Vagina (tissue), 2 donors: ENCODE results near the gene LRRC26. TPM values are rescaled to one million over a fixed set of nuclear protein-coding genes. Genes with fewer than 3 reads are reported as not detected.

Experiments used
- microRNA-seq: library from miRNA; unstranded; fragments of <30 nt; microRNA quantifications from one replicate; pipeline ENCODE4, GENCODE V29; 2017; ENCODE audit warnings: borderline number of aligned reads, borderline replicate concordance
- small RNA-seq: library from RNA; depleted of rRNA; stranded (forward); fragments of <200 nt; gene quantifications from one replicate; pipeline ENCODE3, GENCODE V24; 2016
- total RNA-seq: library from RNA; depleted of rRNA; stranded (reverse); fragments of >200 nt; gene quantifications from one replicate; pipeline ENCODE4 v1.2.3, GENCODE V29; 2016

The LRRC26 gene
- total RNA-seq, 1 donor from 2014 or later: not detected

Small RNA genes within 50 kb of the gene (microRNA-seq; reads per million reads assigned to microRNA genes)
- gene MIR3621: not detected

Small RNA genes within 50 kb of the gene (small RNA-seq; reads per million reads assigned to genes)
- gene MIR3621: not detected

Other genes starting within 250 kb of the LRRC26 start
- 125 TPM for gene FBXW5, start 225.3 kb downstream of the LRRC26 start, total RNA-seq
- not detected for gene C8G, start 224.8 kb downstream of the LRRC26 start, total RNA-seq
- gene LCN12, start 217.8 kb downstream of the LRRC26 start, total RNA-seq: not detected
- 301 TPM for gene PTGDS, start 192.5 kb downstream of the LRRC26 start, total RNA-seq
- 2.0 TPM for gene LCNL1, start 187.1 kb downstream of the LRRC26 start, total RNA-seq
- 62.9 TPM for gene PAXX, start 177.6 kb downstream of the LRRC26 start, total RNA-seq
- 23.6 TPM for gene CLIC3, start 173.5 kb downstream of the LRRC26 start, total RNA-seq
- 44.0 TPM for gene ABCA2, start 141.8 kb downstream of the LRRC26 start, total RNA-seq
- not detected for gene FUT7, start 138.0 kb downstream of the LRRC26 start, total RNA-seq
- gene NPDC1, start 123.9 kb downstream of the LRRC26 start, total RNA-seq: 67.5 TPM
- gene ENTPD2, start 116.0 kb downstream of the LRRC26 start, total RNA-seq: 4.9 TPM
- 2.7 TPM for gene SAPCD2, start 99.5 kb downstream of the LRRC26 start, total RNA-seq
- gene UAP1L1, start 92.5 kb downstream of the LRRC26 start, total RNA-seq: 13.3 TPM
- 34.1 TPM for gene MAN1B1, start 83.1 kb downstream of the LRRC26 start, total RNA-seq
- gene DPP7, start 55.3 kb downstream of the LRRC26 start, total RNA-seq: 152 TPM
- gene GRIN1, start 30.9 kb downstream of the LRRC26 start, total RNA-seq: 0.74 TPM
- not detected for gene TMEM210, start 2.0 kb upstream of the LRRC26 start, total RNA-seq
- 30.0 TPM for gene ANAPC2, start 18.5 kb upstream of the LRRC26 start, total RNA-seq
- 49.8 TPM for gene SSNA1, start 18.6 kb upstream of the LRRC26 start, total RNA-seq
- 6.9 TPM for gene TPRN, start 30.7 kb upstream of the LRRC26 start, total RNA-seq
- 24.6 TPM for gene TMEM203, start 35.6 kb upstream of the LRRC26 start, total RNA-seq
- gene NDOR1, start 35.6 kb upstream of the LRRC26 start, total RNA-seq: 12.0 TPM
- gene RNF208, start 52.2 kb upstream of the LRRC26 start, total RNA-seq: 0.98 TPM
- gene CYSRT1, start 55.1 kb upstream of the LRRC26 start, total RNA-seq: 24.3 TPM
- gene RNF224, start 57.5 kb upstream of the LRRC26 start, total RNA-seq: 0.74 TPM
- not detected for gene SLC34A3, start 60.9 kb upstream of the LRRC26 start, total RNA-seq
- gene TUBB4B, start 71.2 kb upstream of the LRRC26 start, total RNA-seq: 312 TPM
- gene STPG3, start 81.2 kb upstream of the LRRC26 start, total RNA-seq: not detected
- 44.0 TPM for gene NELFB, start 85.3 kb upstream of the LRRC26 start, total RNA-seq
- 13.0 TPM for gene TOR4A, start 107.7 kb upstream of the LRRC26 start, total RNA-seq
- gene NRARP, start 132.2 kb upstream of the LRRC26 start, total RNA-seq: 29.5 TPM